GM18951 (cell line): ENCODE data around the gene ZNF264.
"Not testable (repeated sequence)": the region's sequence is repeated elsewhere in the genome, so short reads cannot be mapped to it uniquely, and the experiment has no call there.

Experiments used
- POLR2A ChIP-seq: IDR thresholded peaks from 4 replicates; pipeline ENCODE4 v1.6.1; 2011; ENCODE audit warnings: mild to moderate bottlenecking; ENCODE audit not compliant: insufficient read length, insufficient read depth; ENCODE audit errors: extremely low read depth
- in situ Hi-C: fragments of 300-500 bp; cut with MboI; formaldehyde crosslinking; loops from one replicate; pipeline ENCODE4 v1.12.0; 2022; ENCODE audit warnings: low sequenced_read_pairs, mixed read lengths, inconsistent platforms; ENCODE audit not compliant: unreplicated experiment

The ZNF264 gene

GRCh38 chr19:57227502-57227901, 36.2 kb downstream of the ZNF264 start:
- no peak for TF ChIP-seq POLR2A
- in situ Hi-C loops, result no loop called here

GRCh38 chr19:57231686-57232085, 40.4 kb downstream of the ZNF264 start:
- TF ChIP-seq POLR2A, result no peak
- in situ Hi-C loops, result no loop called here

GRCh38 chr19:57233207-57233606, 41.9 kb downstream of the ZNF264 start:
- TF ChIP-seq POLR2A, result no peak
- in situ Hi-C loops, result no loop called here

- no peak for TF ChIP-seq POLR2A
- in situ Hi-C loops, result no loop called here
Observed at GRCh38 chr19:57239982-57240310, 48.6 kb downstream of the ZNF264 start.

GRCh38 chr19:57240311-57241090, 49.2 kb downstream of the ZNF264 start, which contains the start of gene ZNF805:
Gene ZNF805 (plus strand): TSS chr19:57240632. CDS start chr19:57240892, 260 bp downstream.
- in situ Hi-C loops, result no loop called here
- TF ChIP-seq POLR2A, result peak; percentile 74

GRCh38 chr19:57241176-57241575, 49.9 kb downstream of the ZNF264 start:
- in situ Hi-C loops, result no loop called here
- no peak for TF ChIP-seq POLR2A

- in situ Hi-C loops, result no loop called here
Observed at GRCh38 chr19:57242821-57243220, 51.5 kb downstream of the ZNF264 start.

GRCh38 chr19:57244513-57244912, 53.2 kb downstream of the ZNF264 start:
- in situ Hi-C loops, result no loop called here
- TF ChIP-seq POLR2A, result no peak

More at GRCh38 chr19:57242821-57243220, 51.5 kb downstream of the ZNF264 start:
- no peak for TF ChIP-seq POLR2A

- no peak for TF ChIP-seq POLR2A
- in situ Hi-C loops, result no loop called here
Observed at GRCh38 chr19:57245066-57245465, 53.8 kb downstream of the ZNF264 start.

- no peak for TF ChIP-seq POLR2A
- in situ Hi-C loops, result no loop called here
Observed at GRCh38 chr19:57245959-57246358, 54.7 kb downstream of the ZNF264 start.

- no peak for TF ChIP-seq POLR2A
- in situ Hi-C loops, result no loop called here
Observed at GRCh38 chr19:57248646-57249045, 57.3 kb downstream of the ZNF264 start.

- in situ Hi-C loops, result no loop called here
- TF ChIP-seq POLR2A, result no peak
Observed at GRCh38 chr19:57249329-57249728, 58.0 kb downstream of the ZNF264 start.

GRCh38 chr19:57253767-57254166, 62.5 kb downstream of the ZNF264 start:
- in situ Hi-C loops, result not testable (repeated sequence)

- in situ Hi-C loops, result no loop called here
- no peak for TF ChIP-seq POLR2A
Observed at GRCh38 chr19:57262044-57262443, 70.7 kb downstream of the ZNF264 start.

GRCh38 chr19:57263244-57263741, 72.0 kb downstream of the ZNF264 start:
- no peak for TF ChIP-seq POLR2A

GRCh38 chr19:57267291-57267690, 76.0 kb downstream of the ZNF264 start:
- in situ Hi-C loops, result no loop called here
- TF ChIP-seq POLR2A, result no peak

More at GRCh38 chr19:57263244-57263741, 72.0 kb downstream of the ZNF264 start:
- in situ Hi-C loops, result no loop called here
